Measurements from ENCODE around the gene RAPGEFL1.

GRCh38 chr17:40170325-40170724 lies 6.9 kb upstream of the RAPGEFL1 start:
- no peak for TF ChIP-seq CTCF (conservative IDR thresholded peaks at IDR 0.05; ENCODE audit: low read length)
- no peak for TF ChIP-seq EZH2phosphoT487 (IDR thresholded peaks at IDR 0.05; ENCODE audit: borderline replicate concordance)
